Activated naive CD8-positive, alpha-beta T cell treated with anti-CD3 and anti-CD28 coated beads, Interleukin-2, amount 50 U/mL, for 24 hours (primary cell): ENCODE data around the gene MBNL2.

Experiments used
- ATAC-seq: fragments of 150-1000 bp; cut with Tn5 transposase; one replicate; pipeline ENCODE4 v1.10.0; 2021
- DNase-seq: peaks from one replicate; pipeline ENCODE4 v3.0.0; 2021
- H3K27ac Mint-ChIP-seq: one replicate; pipeline ENCODE4 v1.8.0; 2021; ENCODE audit warnings: mild to moderate bottlenecking, mixed read lengths
- H3K27me3 Mint-ChIP-seq: one replicate; pipeline ENCODE4 v1.8.0; 2021; ENCODE audit warnings: mixed read lengths
- H3K36me3 Mint-ChIP-seq: one replicate; pipeline ENCODE4 v1.8.0; 2021; ENCODE audit warnings: low read depth, mixed read lengths
- H3K4me1 Mint-ChIP-seq: one replicate; pipeline ENCODE4 v1.8.0; 2021; ENCODE audit warnings: mixed read lengths
- H3K4me3 Mint-ChIP-seq: one replicate; pipeline ENCODE4 v1.8.0; 2021; ENCODE audit warnings: mild to moderate bottlenecking, moderate library complexity, mixed read lengths
- H3K9me3 Mint-ChIP-seq: one replicate; pipeline ENCODE4 v1.8.0; 2021; ENCODE audit warnings: mixed read lengths

The MBNL2 gene

GRCh38 chr13:97364827-97365226 is 142.7 kb downstream of the MBNL2 start:
- no peak overlapping the region for H3K27ac Mint-ChIP-seq
- no peak overlapping the region for H3K4me3 Mint-ChIP-seq
- ATAC-seq (no peak), DNase-seq (no peak)
- no peaks in the 10 kb centered on the region for H3K27me3 Mint-ChIP-seq
- H3K36me3 Mint-ChIP-seq: peaks cover 18% of the 10 kb centered on the region
- H3K4me1 Mint-ChIP-seq: peaks cover 19% of the 10 kb centered on the region
- H3K9me3 Mint-ChIP-seq: no peaks in the 10 kb centered on the region

GRCh38 chr13:97366172-97366688 is 144.1 kb downstream of the MBNL2 start:
- peaks cover 13% of the 10 kb centered on the region for H3K36me3 Mint-ChIP-seq
- H3K9me3 Mint-ChIP-seq: no peaks in the 10 kb centered on the region
- H3K27me3 Mint-ChIP-seq: no peaks in the 10 kb centered on the region
- H3K4me1 Mint-ChIP-seq: peaks cover 19% of the 10 kb centered on the region
- DNase-seq (no peak), ATAC-seq (no peak)
- no peak overlapping the region for H3K4me3 Mint-ChIP-seq
- H3K27ac Mint-ChIP-seq: no peak overlapping the region

GRCh38 chr13:97367016-97367822 is 145.1 kb downstream of the MBNL2 start:
- H3K36me3 Mint-ChIP-seq: peaks cover 10% of the 10 kb centered on the region
- no peaks in the 10 kb centered on the region for H3K9me3 Mint-ChIP-seq
- no peaks in the 10 kb centered on the region for H3K27me3 Mint-ChIP-seq
- DNase-seq (no peak), ATAC-seq (no peak)
- no peak overlapping the region for H3K4me3 Mint-ChIP-seq
- no peak overlapping the region for H3K27ac Mint-ChIP-seq
- peaks cover 19% of the 10 kb centered on the region for H3K4me1 Mint-ChIP-seq

- ATAC-seq (no peak), DNase-seq (no peak)
- Mint-ChIP-seq H3K4me3 (peak overlapping the region; percentile 73), H3K4me1 (peaks cover 19% of the 10 kb centered on the region), H3K36me3 (peaks cover 12% of the 10 kb centered on the region), H3K27me3 (no peaks in the 10 kb centered on the region), H3K27ac (peak overlapping the region; percentile 51), H3K9me3 (no peaks in the 10 kb centered on the region)
Observed at GRCh38 chr13:97369261-97369893, 147.2 kb downstream of the MBNL2 start.

- Mint-ChIP-seq H3K27ac (no peak overlapping the region), H3K27me3 (no peaks in the 10 kb centered on the region), H3K4me1 (peaks cover 12% of the 10 kb centered on the region), H3K9me3 (no peaks in the 10 kb centered on the region), H3K4me3 (no peak overlapping the region), H3K36me3 (peaks cover 10% of the 10 kb centered on the region)
- DNase-seq (no peak), ATAC-seq (no peak)
Observed at GRCh38 chr13:97371486-97372109, 149.5 kb downstream of the MBNL2 start.

- Mint-ChIP-seq H3K4me1 (peaks cover 12% of the 10 kb centered on the region), H3K9me3 (no peaks in the 10 kb centered on the region), H3K27ac (no peak overlapping the region), H3K27me3 (no peaks in the 10 kb centered on the region), H3K36me3 (peaks cover 7% of the 10 kb centered on the region), H3K4me3 (no peak overlapping the region)
- ATAC-seq (no peak), DNase-seq (no peak)
Observed at GRCh38 chr13:97372936-97373335, 150.8 kb downstream of the MBNL2 start.

- Mint-ChIP-seq H3K4me1 (peaks cover 8% of the 10 kb centered on the region), H3K36me3 (peaks cover 7% of the 10 kb centered on the region), H3K4me3 (no peak overlapping the region), H3K9me3 (no peaks in the 10 kb centered on the region), H3K27me3 (no peaks in the 10 kb centered on the region), H3K27ac (no peak overlapping the region)
- ATAC-seq (no peak), DNase-seq (no peak)
Observed at GRCh38 chr13:97373787-97374186, 151.7 kb downstream of the MBNL2 start.

- Mint-ChIP-seq H3K9me3 (no peaks in the 10 kb centered on the region), H3K27ac (no peak overlapping the region), H3K4me3 (no peak overlapping the region), H3K36me3 (peaks cover 8% of the 10 kb centered on the region), H3K4me1 (no peaks in the 10 kb centered on the region), H3K27me3 (no peaks in the 10 kb centered on the region)
- DNase-seq (no peak), ATAC-seq (no peak)
Observed at GRCh38 chr13:97376981-97377380, 154.8 kb downstream of the MBNL2 start.

GRCh38 chr13:97379386-97379785 is 157.3 kb downstream of the MBNL2 start:
- no peaks in the 10 kb centered on the region for H3K9me3 Mint-ChIP-seq
- DNase-seq: no peak
- H3K4me3 Mint-ChIP-seq: no peak overlapping the region
- no peaks in the 10 kb centered on the region for H3K27me3 Mint-ChIP-seq
- peaks cover 2% of the 10 kb centered on the region for H3K4me1 Mint-ChIP-seq
- no peak for ATAC-seq
- H3K36me3 Mint-ChIP-seq: peaks cover 20% of the 10 kb centered on the region
- H3K27ac Mint-ChIP-seq: no peak overlapping the region

- no peaks in the 10 kb centered on the region for H3K27me3 Mint-ChIP-seq
- H3K4me1 Mint-ChIP-seq: peaks cover 3% of the 10 kb centered on the region
- H3K4me3 Mint-ChIP-seq: no peak overlapping the region
- no peaks in the 10 kb centered on the region for H3K9me3 Mint-ChIP-seq
- no peak overlapping the region for H3K27ac Mint-ChIP-seq
- DNase-seq (no peak), ATAC-seq (no peak)
- H3K36me3 Mint-ChIP-seq: peaks cover 23% of the 10 kb centered on the region
Observed at GRCh38 chr13:97380696-97381095, 158.6 kb downstream of the MBNL2 start.

GRCh38 chr13:97381189-97381588 is 159.1 kb downstream of the MBNL2 start:
- Mint-ChIP-seq H3K4me3 (no peak overlapping the region), H3K9me3 (no peaks in the 10 kb centered on the region), H3K27me3 (no peaks in the 10 kb centered on the region), H3K4me1 (peaks cover 8% of the 10 kb centered on the region), H3K27ac (no peak overlapping the region), H3K36me3 (peaks cover 23% of the 10 kb centered on the region)
- DNase-seq: no peak
- no peak for ATAC-seq

- ATAC-seq (no peak), DNase-seq (no peak)
- Mint-ChIP-seq H3K4me1 (peaks cover 19% of the 10 kb centered on the region), H3K36me3 (peaks cover 23% of the 10 kb centered on the region), H3K4me3 (no peak overlapping the region), H3K9me3 (no peaks in the 10 kb centered on the region), H3K27ac (no peak overlapping the region), H3K27me3 (no peaks in the 10 kb centered on the region)
Observed at GRCh38 chr13:97382276-97382675, 160.1 kb downstream of the MBNL2 start.

GRCh38 chr13:97384371-97384770 is 162.2 kb downstream of the MBNL2 start:
- Mint-ChIP-seq H3K27me3 (no peaks in the 10 kb centered on the region), H3K27ac (no peak overlapping the region), H3K4me1 (peaks cover 27% of the 10 kb centered on the region), H3K36me3 (peaks cover 17% of the 10 kb centered on the region), H3K4me3 (no peak overlapping the region), H3K9me3 (no peaks in the 10 kb centered on the region)
- no peak for DNase-seq
- ATAC-seq: no peak

GRCh38 chr13:97385146-97385545 is 163.0 kb downstream of the MBNL2 start:
- H3K27me3 Mint-ChIP-seq: no peaks in the 10 kb centered on the region
- H3K9me3 Mint-ChIP-seq: no peaks in the 10 kb centered on the region
- ATAC-seq (no peak), DNase-seq (no peak)
- H3K27ac Mint-ChIP-seq: no peak overlapping the region
- peaks cover 27% of the 10 kb centered on the region for H3K4me1 Mint-ChIP-seq
- no peak overlapping the region for H3K4me3 Mint-ChIP-seq
- H3K36me3 Mint-ChIP-seq: peaks cover 16% of the 10 kb centered on the region

GRCh38 chr13:97385854-97386253 is 163.7 kb downstream of the MBNL2 start:
- H3K9me3 Mint-ChIP-seq: no peaks in the 10 kb centered on the region
- no peak for ATAC-seq
- no peak for DNase-seq
- H3K4me3 Mint-ChIP-seq: no peak overlapping the region
- H3K36me3 Mint-ChIP-seq: peaks cover 16% of the 10 kb centered on the region
- H3K27ac Mint-ChIP-seq: no peak overlapping the region
- peaks cover 27% of the 10 kb centered on the region for H3K4me1 Mint-ChIP-seq
- H3K27me3 Mint-ChIP-seq: no peaks in the 10 kb centered on the region
